ENCODE data around the gene MEIKIN.

DNA sequence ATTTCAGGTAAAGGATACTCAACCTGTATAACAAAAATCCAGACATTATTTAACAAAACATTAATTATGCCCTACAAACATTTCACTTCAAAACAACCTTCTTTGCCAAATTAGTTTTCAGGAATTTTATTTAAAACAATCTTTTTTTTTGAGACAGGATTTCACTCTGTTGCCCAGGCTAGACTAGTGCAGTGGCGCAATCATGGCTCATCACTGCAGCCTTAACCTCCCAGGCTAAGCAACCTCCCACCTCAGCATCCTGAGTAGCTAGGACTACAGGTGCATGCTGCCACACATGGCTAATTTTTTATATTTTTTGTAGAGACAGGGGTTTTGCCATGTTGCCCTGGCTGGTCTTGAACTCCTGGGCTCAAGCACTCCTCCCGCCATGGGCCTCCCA lies 152.6 kb downstream of the MEIKIN start:
- TF ChIP-seq, protein P1, sequence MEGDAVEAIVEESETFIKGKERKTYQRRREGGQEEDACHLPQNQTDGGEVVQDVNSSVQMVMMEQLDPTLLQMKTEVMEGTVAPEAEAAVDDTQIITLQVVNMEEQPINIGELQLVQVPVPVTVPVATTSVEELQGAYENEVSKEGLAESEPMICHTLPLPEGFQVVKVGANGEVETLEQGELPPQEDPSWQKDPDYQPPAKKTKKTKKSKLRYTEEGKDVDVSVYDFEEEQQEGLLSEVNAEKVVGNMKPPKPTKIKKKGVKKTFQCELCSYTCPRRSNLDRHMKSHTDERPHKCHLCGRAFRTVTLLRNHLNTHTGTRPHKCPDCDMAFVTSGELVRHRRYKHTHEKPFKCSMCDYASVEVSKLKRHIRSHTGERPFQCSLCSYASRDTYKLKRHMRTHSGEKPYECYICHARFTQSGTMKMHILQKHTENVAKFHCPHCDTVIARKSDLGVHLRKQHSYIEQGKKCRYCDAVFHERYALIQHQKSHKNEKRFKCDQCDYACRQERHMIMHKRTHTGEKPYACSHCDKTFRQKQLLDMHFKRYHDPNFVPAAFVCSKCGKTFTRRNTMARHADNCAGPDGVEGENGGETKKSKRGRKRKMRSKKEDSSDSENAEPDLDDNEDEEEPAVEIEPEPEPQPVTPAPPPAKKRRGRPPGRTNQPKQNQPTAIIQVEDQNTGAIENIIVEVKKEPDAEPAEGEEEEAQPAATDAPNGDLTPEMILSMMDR (optimal IDR thresholded peaks at IDR 0.05 in 1 of 3, IDR thresholded peaks at IDR 0.05 in 1 of 3, conservative IDR thresholded peaks at IDR 0.05 in 1 of 3; ENCODE audit: extremely low read depth in 1 of 3, insufficient read depth in 2 of 3, low read length in 3 of 3) = no peak
- TF ChIP-seq EZH2 (IDR thresholded peaks at IDR 0.05; ENCODE audit: low read length) = no peak

Data from keratinocyte (primary cell).